COLO668 (cell line): Measurements from ENCODE around the gene PRSS38.

Source experiments
- DNase-seq: peaks from one replicate; lab custom pipeline; 2025; ENCODE audit not compliant: unreplicated experiment; lab: John Stamatoyannopoulos, UW

PRSS38 gene

DNA sequence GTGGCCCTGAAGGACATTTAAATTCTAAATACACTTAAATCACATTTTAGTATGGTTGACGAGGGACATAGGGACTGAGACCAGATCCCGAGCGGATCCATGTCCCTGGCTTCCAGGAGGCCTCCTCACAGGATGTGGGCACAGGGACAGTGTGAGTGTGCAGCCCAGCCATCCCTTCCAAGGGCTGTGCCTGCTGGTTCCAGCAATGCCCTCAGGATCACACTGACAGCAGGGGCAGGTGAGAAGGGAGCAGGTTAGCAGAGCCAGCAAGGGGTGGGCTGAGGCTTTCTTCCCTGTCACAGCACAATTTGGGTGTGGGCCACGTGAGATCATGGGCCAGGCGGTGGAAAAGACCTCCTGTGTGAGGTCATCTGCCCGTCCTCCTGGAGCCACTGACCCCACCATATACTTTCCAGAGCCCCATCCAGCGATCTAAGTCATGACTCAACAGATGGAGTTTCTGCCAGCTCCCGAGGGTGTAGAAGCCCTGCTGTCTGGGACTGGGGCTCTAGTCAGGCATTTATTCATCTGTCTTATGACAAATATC is 37.0 kb upstream of the PRSS38 start:
- no peak for DNase-seq

DNA sequence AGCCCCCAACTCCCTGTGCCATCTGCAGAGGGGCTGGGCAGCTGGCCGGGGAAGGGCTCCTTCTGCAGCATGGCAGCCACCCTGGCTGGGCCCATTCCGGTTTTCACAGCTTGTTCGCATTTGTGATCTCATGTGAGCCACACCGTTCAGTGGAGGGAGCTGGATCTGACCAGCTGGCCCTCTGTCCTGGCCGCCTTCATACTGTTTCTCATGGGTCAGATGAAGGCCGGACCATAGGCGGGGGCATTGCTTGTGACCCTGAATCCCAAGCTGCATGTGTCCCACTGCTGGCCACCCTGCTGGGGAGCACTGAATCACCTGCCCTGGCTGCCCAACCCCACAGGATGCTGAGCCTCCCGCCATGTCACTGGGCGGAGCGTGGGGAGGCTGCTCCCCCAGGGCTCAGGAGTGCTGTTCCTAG is 36.4 kb upstream of the PRSS38 start:
- no peak for DNase-seq

DNA sequence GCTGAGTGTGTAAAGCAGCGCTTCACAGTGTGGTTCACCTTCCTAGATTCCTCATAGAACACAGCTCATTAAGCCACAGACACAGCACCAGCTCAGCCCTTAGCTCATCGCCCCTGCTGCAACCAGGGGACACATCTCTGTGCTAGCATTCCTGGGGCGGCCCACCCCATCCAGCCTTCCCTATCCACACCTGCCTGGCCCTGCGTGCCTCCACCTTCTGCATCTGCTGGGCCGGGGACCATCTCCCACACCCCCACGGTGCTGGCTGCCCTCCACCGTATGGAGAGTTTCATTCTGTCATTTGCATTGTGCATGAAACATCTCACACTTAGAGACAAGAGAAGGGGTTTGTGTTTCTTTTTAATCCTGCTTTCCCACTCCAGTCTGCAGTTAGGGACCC is 35.8 kb upstream of the PRSS38 start:
- DNase-seq: no peak

DNA sequence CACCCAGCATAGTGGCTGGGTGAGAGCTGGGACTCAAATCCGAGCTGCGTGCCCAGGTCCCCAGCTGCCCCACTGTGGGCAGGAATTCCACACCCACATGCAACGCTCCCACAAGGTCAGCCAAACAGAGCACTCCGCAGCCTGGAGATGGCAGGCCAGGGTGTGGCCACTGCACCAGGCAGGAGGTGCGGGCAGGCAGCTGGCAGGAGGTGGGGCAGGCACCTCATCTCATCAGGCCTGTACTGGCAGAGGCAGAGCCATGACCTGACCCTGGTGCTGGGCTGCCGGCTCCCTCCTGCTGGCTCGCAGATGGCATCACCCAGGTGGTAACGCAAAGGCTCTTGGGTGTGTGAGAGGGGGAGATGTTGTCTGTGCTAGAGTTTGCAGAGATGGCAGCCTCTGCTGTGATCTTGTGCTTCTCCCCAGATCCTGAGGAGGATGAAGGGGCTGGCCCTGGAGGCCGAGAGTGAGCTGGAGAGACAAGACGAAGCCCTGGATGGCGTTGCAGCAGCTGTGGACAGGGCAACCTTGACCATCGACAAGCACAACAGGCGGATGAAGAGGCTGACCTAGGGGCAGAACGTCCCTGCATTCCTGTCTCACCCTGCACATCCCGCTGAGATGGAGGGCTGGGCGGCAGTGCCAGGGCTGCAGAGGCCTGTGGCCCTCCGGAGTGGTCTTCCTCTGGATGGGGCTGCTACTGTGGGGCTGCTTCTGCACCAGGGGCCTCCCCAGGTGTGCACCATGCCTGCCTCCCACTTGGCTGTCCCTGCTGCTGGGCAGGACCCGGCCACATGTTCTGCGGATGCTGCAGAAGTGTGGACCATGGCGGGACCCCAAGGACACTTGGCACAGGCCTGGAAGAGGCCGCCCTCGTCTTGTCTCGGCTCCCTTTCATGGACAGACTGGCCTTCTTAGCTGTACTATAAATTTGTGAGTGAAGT is 35.1 kb upstream of the PRSS38 start:
- no peak for DNase-seq

DNA sequence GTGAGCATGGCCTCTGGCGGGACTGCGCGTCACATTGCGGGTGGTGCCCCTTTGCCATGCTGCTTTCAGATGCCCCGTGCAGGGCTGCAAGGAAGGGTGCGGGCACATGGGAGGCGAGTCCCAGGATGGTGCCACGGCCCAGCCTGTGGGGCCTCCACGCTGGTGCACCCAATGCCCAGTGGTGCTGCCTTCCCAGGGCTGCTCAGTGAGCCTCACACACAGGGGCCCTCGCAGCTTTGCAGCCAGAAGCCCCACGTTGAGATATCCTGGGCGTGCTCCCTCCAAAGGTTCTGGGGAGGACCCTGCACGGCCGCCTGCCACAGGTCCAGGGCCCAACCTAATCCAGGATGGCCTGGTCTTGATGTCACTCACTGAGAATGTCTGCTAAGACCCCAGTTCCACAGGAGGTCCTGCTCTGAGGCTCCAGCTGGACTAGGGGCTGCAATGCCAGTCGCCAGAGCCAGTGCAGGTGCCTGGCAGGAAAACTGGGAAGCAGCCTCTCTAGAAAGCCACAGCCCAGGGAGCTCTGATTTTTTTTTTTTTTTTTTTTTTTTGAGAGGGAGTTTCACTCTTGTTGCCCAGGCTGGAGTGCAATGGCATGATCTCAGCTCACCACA is 34.1 kb upstream of the PRSS38 start:
- DNase-seq: no peak

DNA sequence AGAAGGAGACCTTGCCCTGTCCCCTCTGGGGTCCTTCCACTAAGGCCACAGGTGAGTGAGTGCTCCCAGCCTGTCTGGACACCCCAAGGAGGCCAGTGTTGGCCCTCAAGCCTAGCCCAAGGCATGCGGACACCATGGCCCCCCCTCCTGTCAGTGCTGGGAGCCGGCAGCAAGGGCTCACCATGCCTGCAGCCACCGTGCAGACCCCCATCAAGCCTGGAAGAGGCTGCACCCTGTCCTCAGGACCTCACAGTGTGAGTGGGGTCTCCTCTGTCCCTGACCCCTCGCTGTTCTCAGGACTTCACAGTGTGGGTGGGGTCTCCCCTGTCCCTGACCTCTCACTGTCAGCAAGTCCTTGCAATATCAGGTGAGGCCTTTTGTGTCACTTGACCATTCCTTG is 33.2 kb upstream of the PRSS38 start:
- DNase-seq: no peak

DNA sequence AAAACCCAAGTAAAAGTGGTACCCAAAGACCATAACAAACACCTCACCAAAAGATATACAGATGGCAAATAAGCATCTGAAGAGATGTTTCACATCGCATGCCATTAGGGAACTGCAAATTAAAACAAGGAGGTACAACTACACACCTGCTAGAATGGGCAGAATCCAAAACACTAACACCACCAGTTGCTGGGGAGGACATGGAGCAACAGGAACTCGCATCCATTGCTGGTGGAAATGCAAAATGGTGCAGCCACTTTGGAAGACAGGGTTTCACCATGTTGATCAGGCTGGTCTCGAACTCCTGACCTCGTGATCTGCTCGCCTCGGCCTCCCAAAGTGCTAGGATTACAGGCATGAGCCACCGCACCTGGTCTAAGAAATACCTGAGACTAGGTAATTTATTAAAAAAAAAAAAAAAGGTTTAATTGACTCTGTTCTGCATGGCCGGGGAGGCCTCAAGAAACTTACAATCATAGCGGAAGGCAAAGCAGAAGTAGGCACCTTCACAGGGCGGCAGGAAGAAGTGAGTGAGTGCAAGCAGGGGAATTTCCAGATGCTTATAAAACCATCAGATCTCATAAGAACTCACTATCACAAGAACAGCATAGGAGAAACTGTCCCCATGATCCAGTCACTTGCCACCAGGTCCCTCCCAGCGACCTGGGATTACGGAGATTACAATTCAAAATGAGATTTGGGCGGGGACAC is 30.2 kb upstream of the PRSS38 start:
- no peak for DNase-seq

DNA sequence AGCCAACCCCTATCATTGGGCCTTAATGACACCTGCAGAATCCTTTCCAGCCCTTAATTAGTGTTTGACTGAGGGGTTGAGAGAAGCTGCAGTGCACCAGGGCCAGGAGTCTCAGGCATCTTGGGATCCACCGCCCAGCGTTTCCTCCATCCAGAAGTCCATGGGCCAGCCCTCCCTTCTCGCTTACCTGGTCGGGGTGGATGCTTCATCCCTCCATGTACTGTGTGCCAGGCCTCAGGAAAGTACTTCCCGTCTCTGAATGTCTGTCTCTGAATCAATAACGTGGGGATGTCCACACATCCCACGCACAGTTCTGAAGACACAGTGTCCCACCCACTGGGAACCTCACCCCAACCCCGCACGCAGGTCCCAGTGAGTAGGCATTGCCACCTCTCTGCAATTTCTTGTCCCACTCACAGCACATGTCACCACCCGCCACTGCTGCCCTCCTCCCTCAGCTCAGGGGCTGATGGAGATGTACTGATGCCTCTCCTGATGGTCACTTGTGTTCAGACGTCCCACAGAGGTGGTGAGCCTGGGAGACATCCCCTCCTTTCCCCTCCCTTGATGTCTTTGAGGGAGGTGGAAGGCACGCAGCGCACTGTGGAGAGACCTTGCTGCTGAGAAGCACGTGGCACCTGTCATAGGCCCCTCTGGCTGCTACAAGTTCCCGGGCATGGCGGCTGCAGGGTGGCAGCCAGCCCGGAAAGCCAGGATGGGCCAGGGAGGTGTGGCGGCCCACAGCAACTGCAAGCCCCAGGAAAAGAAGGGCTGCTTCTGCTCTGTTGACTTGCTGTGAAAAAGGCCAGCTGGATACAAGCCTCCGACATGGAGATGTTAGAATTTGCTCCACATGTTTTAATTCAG is 29.4 kb upstream of the PRSS38 start:
- DNase-seq: no peak

DNA sequence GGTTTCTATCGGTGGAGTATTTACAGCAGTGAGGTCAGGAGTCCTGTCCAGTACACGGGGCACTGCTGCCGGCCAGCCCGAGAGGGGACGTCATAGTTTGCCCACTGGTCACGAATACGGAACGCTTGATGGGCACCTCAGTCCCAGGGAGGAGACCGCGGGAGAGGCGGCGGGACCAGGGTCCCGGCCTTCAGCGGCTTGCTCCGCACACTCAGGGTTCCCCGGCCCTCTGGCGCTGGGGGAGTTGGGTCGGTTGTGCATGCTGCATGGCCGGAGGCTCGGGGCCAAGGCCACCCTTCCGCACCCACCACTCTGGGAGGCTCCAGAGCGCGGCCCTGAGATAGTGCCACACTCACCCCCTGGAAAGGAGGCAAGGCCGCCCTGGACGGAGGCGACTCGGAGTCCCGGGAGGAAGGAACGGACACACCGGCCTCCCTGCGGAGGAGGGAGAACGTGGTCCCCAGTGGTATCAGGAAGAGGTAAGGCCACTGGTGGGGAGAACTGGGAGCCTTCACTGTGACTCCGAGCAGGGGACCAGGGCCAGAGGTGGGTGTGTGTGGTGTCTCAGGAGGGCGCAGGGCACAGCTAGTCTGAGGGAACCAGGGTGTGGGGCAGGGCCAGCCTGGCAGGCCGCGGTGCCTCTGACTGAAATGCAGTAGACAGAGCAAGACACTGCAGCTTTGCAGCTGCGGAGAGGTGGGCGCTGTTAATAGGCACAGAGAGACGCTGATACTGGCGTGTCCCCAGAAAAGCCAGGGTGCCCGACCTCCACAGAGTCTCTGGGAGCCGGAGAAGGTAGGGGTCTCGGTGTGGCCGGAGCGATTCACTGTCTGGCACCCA is 28.6 kb upstream of the PRSS38 start:
- DNase-seq: no peak

DNA sequence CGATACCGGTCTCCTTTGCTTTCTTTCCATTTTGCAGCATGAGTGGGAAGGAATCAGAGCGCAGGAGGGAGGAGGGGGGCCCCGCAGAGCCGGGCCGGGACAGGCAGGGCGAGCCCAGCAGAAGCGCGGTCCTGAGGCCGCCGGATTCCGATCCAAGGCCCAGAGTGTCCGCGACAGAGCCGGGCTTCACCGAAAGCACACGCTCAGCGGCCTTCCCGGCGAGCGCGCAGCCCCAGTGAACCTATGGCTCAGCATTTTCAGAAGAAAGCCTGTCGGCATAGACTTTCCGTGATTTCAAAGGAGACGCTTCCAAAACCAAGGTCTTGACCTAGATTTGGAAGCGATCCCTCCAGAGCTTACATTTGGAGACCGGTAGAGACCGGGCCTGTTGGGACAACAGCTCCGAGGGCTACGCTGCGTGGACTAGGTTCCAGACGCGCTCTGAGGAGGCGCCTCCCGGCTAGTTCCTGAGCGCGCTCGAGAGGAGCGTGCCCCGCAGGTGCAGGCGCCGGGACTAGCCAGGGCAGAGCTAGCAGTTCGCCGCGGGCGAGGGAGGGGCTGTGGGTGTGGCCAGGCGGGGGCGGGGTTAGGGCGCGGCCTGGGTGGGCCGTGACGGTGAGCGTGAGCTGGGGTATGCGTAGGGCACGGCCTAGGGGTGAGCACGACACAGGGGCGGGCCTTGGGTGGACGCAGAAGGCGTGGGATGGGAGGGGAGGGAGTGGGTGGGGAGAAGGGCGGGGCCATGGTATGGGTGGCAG is 27.8 kb upstream of the PRSS38 start:
- DNase-seq: peak; percentile 97

DNA sequence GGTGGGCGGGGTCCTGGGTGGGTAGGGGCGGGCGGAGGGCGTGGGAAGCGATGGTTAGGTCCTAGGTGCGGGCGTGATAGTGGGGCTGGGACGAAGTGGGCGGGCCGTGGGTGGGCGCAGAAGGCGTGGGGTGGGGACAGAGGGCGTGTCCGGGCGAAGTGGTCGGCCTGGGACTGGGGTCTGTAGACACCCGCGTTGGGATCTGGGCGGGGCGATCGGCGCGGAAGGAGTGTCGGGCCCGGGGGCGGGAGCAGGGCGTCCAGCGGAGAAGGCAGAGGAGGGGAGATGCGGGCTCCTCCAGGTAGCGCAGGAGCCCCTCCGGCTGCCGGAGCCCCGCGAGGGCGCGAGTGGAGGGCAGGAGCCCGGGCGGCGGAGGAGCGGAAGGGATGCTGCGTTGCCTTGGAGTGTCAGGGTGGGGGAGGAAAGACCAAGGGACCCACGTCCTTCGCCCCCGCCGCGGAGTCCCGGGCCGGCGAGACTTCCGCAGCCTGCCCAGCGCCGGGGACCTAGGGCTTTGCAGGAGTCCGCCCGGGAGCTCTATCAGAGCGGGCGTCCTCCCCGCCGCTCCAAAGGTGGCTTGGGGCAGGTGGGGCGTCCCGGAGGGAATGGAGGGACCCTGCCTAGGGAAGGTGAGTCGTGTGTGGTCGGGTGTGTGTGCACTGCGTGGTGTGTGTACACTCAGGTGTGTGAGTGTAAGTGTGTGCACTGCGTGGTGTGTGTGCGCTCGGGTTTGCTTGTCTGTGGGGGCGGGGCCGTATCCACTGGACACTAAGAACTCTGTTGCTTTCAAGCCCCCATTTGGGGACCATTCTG is 27.0 kb upstream of the PRSS38 start:
- peak; percentile 88 for DNase-seq

DNA sequence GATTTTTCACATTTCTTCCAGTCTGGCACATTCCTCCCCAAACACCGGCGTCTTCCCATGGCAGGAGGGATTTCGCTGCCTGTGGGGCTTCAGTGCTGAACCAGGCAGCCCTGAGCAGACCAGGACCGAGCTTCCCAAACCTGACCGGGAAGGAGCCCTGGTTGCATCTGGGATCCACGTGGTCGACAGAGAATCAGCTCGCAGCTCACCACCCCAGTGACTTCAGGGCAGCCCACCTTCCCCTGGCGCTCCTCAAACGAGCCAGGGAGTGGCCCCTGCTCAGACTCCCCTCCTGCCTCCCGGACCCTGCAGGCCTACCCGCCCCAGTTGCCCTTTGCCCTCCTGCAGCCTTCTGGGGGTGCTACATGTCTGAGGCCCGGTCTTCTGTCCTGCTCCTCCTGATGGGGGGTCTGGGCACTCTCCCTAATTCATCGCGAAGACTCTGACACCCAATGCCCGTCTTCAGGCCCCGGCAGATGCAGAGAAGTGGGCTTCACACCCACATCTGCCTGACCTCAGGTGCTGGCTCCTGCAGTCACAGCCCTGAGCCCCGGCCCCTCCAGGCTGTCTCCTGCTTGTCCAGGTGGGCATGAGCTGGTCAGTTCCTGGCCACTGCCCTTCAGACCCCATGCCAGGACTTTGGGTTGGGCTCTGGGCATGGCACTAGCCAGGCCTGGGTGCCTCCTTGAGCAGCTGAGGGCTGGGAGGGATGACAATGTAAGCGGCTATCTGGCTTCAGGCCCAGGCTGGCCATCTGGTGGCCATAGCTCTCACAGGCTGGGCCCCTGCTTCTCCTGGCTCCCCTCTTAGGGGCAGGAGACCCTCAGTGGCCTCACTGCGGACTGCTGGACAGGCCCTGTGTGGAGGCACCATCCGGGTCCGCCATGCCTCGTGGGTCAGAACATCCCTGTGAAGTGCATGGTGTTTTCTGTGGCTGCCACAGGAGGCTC is 26.1 kb upstream of the PRSS38 start:
- DNase-seq: no peak

DNA sequence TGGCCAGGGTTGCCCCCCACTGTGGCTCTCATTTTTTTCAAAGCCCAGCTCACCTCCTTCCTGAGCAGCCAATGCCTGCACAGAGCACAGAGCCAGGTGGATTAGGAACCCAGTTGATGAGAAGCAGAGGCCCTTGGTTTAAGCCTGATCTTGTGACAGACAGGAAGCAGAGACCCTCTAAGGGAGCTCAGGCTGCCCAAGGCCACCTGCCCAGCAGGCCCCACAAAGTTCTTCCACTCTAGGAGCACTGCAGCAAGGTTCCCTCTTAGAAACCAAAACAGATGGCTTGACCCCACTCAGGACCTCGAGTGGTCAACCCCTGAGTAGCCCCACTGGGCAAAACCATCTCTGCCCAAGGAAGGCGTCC is 25.5 kb upstream of the PRSS38 start:
- no peak for DNase-seq

DNA sequence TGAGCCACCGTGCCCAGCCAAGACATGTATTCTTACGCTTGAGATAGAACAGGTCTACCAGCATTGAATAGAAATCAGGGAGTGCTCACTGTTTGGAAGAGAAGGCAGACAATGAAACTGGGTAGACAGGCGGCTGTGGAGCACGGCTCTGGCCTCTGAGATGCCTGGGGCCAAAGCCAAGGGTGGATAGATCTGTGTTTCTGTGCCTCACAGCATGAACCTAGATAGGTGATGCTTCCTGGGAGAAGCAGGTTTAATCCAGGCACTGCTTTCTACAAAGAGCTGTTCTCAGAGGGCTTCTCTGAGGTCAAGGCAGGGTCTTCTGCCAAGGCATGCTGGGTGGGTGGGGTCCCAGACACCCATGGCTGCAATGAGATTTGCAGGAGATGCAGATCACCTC is 24.6 kb upstream of the PRSS38 start:
- DNase-seq: no peak

DNA sequence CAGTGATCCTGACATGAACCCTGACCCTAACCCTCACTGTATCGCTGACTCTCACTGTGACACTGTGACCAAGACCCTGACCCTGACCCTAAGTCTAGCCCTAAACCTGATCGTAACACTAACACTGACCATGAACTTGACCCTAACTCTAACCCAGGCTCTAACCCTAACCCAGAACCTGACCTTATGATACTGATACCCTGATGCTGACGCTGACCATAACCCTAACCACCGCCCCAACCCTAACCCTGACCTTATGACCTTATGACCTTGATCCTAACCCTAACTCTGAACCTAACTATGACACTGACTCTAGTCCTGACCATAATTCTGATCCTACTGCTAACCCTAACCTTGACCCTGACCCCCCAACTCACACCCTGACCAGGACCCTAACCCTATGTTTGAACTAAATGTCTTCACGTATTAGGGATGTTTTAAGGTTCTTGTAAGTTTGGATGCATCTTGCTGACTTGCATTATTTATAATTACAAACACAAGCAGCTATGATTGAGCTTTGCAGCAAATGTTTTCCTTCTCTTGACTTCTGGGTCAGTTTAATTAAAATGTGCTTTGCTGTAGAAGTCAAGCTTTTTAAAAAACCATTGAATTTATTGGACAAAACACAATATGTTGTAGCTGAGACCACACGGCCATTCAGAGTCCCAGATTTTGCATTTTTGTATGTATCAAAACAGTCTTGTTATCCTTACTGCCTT is 23.9 kb upstream of the PRSS38 start:
- no peak for DNase-seq

DNA sequence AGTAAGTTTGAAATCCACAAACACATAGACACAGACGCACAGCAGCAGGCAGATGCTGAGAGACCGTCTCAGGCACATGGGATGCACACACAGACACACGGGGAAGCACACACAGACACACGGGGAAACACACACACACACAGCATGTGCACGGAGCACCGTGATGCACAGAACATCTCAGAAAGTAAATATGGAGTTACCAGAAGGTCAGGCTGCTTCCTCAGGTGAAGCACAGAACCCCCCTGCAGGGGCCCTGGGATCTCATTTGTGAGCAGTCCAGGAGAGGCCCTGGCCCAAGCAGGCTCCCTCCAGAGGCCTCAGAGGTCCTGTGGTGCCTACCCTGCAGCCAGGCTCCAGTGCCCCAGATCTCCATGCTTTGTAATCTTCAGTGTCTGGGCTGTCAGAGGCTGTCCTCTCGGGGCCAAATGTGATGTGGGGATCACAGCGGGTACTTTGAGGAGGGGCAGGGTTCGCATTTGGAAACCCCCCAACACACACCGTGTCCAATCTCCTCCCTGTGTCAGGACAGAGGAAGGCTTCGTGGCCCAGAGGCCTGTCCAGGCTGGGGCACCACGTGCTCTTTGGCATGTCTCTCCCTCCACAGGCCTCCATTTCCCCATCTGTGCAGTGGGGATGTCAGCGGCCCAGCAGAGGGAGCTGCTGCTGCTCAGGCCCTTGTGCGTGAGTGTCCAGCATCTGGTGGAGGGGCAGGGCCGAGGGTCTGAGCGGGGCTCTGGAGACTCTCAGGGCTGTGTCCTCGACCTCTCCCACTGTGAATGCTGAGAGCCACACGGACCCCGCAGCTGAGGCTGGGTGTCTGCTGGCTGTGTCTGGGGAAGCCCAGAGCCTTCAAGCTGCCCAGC is 23.0 kb upstream of the PRSS38 start:
- DNase-seq: no peak
